Mesothelial cell of epicardium (in vitro differentiated cells): ENCODE results near the gene ANKHD1. TPM values are rescaled to one million over a fixed set of nuclear protein-coding genes. Genes with fewer than 3 reads are reported as not detected.
"Not testable (repeated sequence)": the region's sequence is repeated elsewhere in the genome, so short reads cannot be mapped to it uniquely, and the experiment has no call there.

Experiments
- DNase-seq, 2 experiments: peaks; one replicate each; pipeline ENCODE4 v3.0.0; 2021; ENCODE audit warnings: low spot score in 2 of 2; ENCODE audit not compliant: unreplicated experiment in 2 of 2
- H3K27ac Mint-ChIP-seq: 2 replicates; pipeline ENCODE4 v1.8.0; 2021; ENCODE audit warnings: mixed read lengths
- H3K27me3 Mint-ChIP-seq: 2 replicates; pipeline ENCODE4 v1.8.0; 2021; ENCODE audit warnings: low read depth, mixed read lengths
- H3K36me3 Mint-ChIP-seq: 2 replicates; pipeline ENCODE4 v1.8.0; 2021; ENCODE audit warnings: mixed read lengths
- H3K4me1 Mint-ChIP-seq: 2 replicates; pipeline ENCODE4 v1.8.0; 2021; ENCODE audit warnings: mixed read lengths
- H3K4me3 Mint-ChIP-seq: 2 replicates; pipeline ENCODE4 v1.8.0; 2021; ENCODE audit warnings: mild to moderate bottlenecking, moderate library complexity, mixed read lengths
- H3K9me3 Mint-ChIP-seq: 2 replicates; pipeline ENCODE4 v1.8.0; 2021; ENCODE audit warnings: mixed read lengths
- CTCF ChIP-seq: fragments of 200-600 bp; sonication (generic); IDR thresholded peaks from one replicate; pipeline ENCODE4 v1.5.0; 2021; ENCODE audit warnings: antibody characterized with exemption; ENCODE audit not compliant: unreplicated experiment
- total RNA-seq: library from RNA; stranded (reverse); gene quantifications from 3 replicates; pipeline ENCODE4 v1.2.1, GENCODE V29; 2021

ANKHD1 gene
- total RNA-seq, 1 donor from 2014 or later = 128 TPM

- Mint-ChIP-seq H3K27ac (no peak overlapping the region), H3K9me3 (peaks cover 4% of the 10 kb centered on the region), H3K4me1 (no peaks in the 10 kb centered on the region), H3K36me3 (peaks cover 5% of the 10 kb centered on the region), H3K27me3 (no peaks in the 10 kb centered on the region), H3K4me3 (no peak overlapping the region)
- TF ChIP-seq CTCF = no peak
- DNase-seq = no peak
Measured at GRCh38 chr5:140432212-140432611, 30.6 kb downstream of the ANKHD1 start.

GRCh38 chr5:140432916-140433315 is 31.3 kb downstream of the ANKHD1 start:
- H3K27me3 Mint-ChIP-seq = no peaks in the 10 kb centered on the region
- H3K4me3 Mint-ChIP-seq = no peak overlapping the region
- H3K36me3 Mint-ChIP-seq = peaks cover 5% of the 10 kb centered on the region
- no peaks in the 10 kb centered on the region for H3K4me1 Mint-ChIP-seq
- TF ChIP-seq CTCF = no peak
- no peak overlapping the region for H3K27ac Mint-ChIP-seq
- DNase-seq = no peak
- peaks cover 4% of the 10 kb centered on the region for H3K9me3 Mint-ChIP-seq

- not testable (repeated sequence) for H3K27ac Mint-ChIP-seq, H3K4me1 Mint-ChIP-seq, DNase-seq, H3K27me3 Mint-ChIP-seq, H3K4me3 Mint-ChIP-seq
- Mint-ChIP-seq H3K36me3 (peaks cover 47% of the 10 kb centered on the region), H3K9me3 (peaks cover 21% of the 10 kb centered on the region)
Measured at GRCh38 chr5:140457368-140457767, 55.7 kb downstream of the ANKHD1 start.

GRCh38 chr5:140466981-140467742 is 65.5 kb downstream of the ANKHD1 start:
- no peak for TF ChIP-seq CTCF
- Mint-ChIP-seq H3K4me1 (no peaks in the 10 kb centered on the region), H3K36me3 (peaks cover 12% of the 10 kb centered on the region), H3K27ac (no peak overlapping the region), H3K27me3 (no peaks in the 10 kb centered on the region), H3K9me3 (no peaks in the 10 kb centered on the region), H3K4me3 (no peak overlapping the region)
- no peak for DNase-seq

- H3K4me1 Mint-ChIP-seq = no peaks in the 10 kb centered on the region
- no peak overlapping the region for H3K4me3 Mint-ChIP-seq
- no peak for DNase-seq
- no peaks in the 10 kb centered on the region for H3K9me3 Mint-ChIP-seq
- no peak overlapping the region for H3K27ac Mint-ChIP-seq
- H3K27me3 Mint-ChIP-seq = no peaks in the 10 kb centered on the region
- peaks cover 12% of the 10 kb centered on the region for H3K36me3 Mint-ChIP-seq
- no peak for TF ChIP-seq CTCF
Measured at GRCh38 chr5:140468188-140468587, 66.6 kb downstream of the ANKHD1 start.

GRCh38 chr5:140469259-140469658 is 67.6 kb downstream of the ANKHD1 start:
- no peak overlapping the region for H3K27ac Mint-ChIP-seq
- no peak for TF ChIP-seq CTCF

More at GRCh38 chr5:140469259-140469658, 67.6 kb downstream of the ANKHD1 start:
- Mint-ChIP-seq H3K27me3 (no peaks in the 10 kb centered on the region), H3K9me3 (no peaks in the 10 kb centered on the region), H3K4me1 (no peaks in the 10 kb centered on the region), H3K36me3 (peaks cover 12% of the 10 kb centered on the region), H3K4me3 (no peak overlapping the region)
- DNase-seq = no peak
